ENCODE data around the gene BTBD7. TPM values are rescaled to one million over a fixed set of nuclear protein-coding genes. Genes with fewer than 3 reads are reported as not detected.

The BTBD7 gene
- total RNA-seq, 1 experiment from 2014 or later, result 11.2 TPM

GRCh38 chr14:93331002-93331727 lies 1.7 kb downstream of the BTBD7 start:
- in situ Hi-C loops (cut with HindIII; ENCODE audit: low pct_unique_long_range_greater_than_20kb, low sequenced_read_pairs), result no loop called here
- DNase-seq (ENCODE audit: low read depth), result peak; percentile 36

DNA sequence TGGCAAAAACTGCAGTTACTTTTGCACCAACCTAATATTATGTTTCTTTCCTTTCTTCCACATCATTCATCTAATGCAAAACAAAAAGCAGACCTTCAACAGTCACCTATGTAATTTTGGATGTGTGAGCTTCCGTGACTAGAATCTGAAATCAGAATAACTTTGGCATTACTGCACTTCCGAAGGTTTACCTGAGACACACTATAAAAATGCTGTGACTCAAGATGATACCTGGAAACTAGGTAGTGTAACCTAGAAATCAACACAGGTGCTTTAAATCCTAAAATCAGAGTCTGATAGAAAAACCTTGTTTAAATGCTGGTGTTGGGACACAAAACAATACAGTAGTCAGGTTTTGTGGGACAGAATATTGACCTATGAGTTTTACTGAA lies 2.2 kb downstream of the BTBD7 start:
- in situ Hi-C loops (cut with HindIII; ENCODE audit: low pct_unique_long_range_greater_than_20kb, low sequenced_read_pairs), result no loop called here
- no peak for DNase-seq (ENCODE audit: low read depth)

DNA sequence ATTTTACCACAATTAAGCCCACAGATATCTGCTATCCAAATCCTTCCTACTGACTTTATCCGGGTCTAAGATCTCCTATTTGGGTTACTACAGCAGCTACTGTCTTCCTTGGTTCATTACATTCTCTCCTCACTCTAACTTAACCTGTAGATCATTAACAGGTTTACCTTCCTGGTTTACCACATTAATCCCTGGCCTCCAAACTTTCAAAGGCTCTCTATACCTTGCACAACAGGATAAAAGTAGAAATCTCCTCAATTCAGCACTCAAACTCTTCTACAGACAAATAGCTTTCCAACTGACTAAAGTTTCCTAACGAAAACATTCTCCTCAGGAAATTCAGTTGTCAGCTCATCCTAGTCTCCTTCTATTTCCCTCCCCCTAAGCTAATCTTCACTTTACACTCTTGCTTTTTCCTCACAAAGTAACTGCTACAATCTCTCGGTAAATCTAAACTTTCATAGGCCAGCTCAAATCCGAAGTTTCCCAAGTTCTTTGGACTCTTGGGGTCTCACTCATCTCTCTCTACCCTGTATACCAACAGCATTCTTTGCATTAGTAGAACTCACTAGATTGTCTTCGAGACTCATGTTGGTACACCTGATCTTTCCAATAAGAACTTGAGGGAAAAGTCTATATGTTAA lies 2.7 kb downstream of the BTBD7 start:
- DNase-seq (ENCODE audit: low read depth), result peak; percentile 66
- in situ Hi-C loops (cut with HindIII; ENCODE audit: low pct_unique_long_range_greater_than_20kb, low sequenced_read_pairs), result no loop called here

DNA sequence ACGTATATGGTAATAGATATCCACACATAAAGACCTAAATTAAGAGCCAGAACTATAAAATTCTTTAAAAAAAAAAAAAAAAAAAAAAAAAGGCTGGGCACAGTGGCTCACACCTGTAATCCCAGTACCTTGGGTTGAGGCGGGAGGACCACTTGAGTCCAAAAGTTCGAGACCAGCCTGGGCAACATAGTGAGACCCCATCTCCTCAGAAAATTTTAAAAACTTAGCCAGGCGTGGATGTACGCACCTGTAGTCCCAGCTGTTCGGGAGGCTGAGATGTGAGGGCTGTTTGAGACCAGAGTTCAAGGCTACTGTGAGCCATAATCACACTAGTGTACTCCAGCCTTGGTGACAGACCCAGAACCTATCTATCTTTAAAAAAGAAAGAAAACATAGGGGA lies 4.3 kb downstream of the BTBD7 start:
- in situ Hi-C loops (cut with HindIII; ENCODE audit: low pct_unique_long_range_greater_than_20kb, low sequenced_read_pairs), result no loop called here

GRCh38 chr14:93326196-93326595 lies 6.6 kb downstream of the BTBD7 start:
- in situ Hi-C loops (cut with HindIII; ENCODE audit: low pct_unique_long_range_greater_than_20kb, low sequenced_read_pairs), result no loop called here
- DNase-seq (ENCODE audit: low read depth), result no peak

More for the DNA sequence above, 4.3 kb downstream of the BTBD7 start:
- DNase-seq (ENCODE audit: low read depth), result no peak

DNA sequence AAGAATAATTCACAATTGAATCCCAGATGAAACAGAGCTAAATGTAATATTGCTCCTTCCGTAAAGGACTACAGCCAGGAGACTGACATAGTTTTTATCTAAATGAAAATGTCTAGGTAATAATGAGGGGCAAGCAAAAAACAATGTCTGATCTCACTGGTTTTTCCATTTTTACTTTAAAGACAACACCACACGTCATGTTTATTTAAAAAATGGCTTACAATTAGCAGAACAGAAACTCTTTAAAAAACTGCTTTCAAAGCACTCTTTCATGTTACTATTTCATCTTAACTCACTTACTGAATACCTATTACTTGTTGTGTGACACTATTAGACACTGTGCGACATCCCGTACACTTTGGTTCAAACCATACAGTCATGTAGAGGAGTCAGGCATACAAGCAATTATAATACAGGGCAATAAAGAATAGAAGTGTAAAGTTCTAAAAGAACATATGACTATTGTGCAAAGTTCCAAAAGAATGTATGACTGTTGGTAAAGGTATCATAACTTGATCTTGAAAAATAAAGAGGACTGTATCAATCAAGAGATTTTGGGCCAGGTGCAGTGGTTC lies 9.1 kb downstream of the BTBD7 start:
- in situ Hi-C loops (cut with HindIII; ENCODE audit: low pct_unique_long_range_greater_than_20kb, low sequenced_read_pairs), result no loop called here

DNA sequence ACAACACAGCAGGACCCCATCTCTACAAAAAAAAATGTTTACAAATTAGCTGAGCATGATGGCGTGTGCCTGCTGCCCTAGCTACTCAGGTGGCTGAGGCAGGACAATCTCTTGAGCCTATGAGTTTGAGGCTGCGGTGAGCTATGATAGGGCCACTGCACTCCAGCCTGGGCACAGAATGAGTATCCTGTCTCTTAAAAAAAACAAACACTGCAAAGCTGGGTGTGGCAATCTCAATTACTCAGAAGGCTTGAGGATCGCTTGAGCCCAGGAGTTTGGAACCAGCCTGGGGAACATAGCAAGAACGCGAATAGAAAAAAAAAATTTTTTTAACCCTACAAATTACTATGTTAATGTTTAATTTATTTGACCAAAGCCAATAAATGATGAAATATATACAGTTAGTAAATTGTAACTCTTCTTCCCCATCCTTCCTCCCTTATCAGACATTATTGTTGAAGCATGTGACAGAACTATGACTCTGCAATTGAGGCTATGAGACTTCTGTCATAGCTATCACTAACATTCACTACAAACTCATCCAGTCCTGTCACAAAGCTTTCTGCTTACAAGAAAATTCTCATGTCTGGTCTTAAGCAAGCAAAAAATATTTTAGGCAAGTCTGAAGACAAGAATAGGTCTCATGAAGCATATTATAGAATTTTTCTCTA lies 9.8 kb downstream of the BTBD7 start:
- in situ Hi-C loops (cut with HindIII; ENCODE audit: low pct_unique_long_range_greater_than_20kb, low sequenced_read_pairs), result no loop called here
- peak; percentile 72 for DNase-seq (ENCODE audit: low read depth)

More for the DNA sequence above, 9.1 kb downstream of the BTBD7 start:
- DNase-seq (ENCODE audit: low read depth), result no peak

- in situ Hi-C loops (cut with HindIII; ENCODE audit: low pct_unique_long_range_greater_than_20kb, low sequenced_read_pairs), result no loop called here
- no peak for DNase-seq (ENCODE audit: low read depth)
These were observed 12.3 kb downstream of the BTBD7 start for GRCh38 chr14:93320489-93320888.

GRCh38 chr14:93319958-93320357 lies 12.9 kb downstream of the BTBD7 start:
- in situ Hi-C loops (cut with HindIII; ENCODE audit: low pct_unique_long_range_greater_than_20kb, low sequenced_read_pairs), result no loop called here
- no peak for DNase-seq (ENCODE audit: low read depth)

GRCh38 chr14:93319494-93319893 lies 13.3 kb downstream of the BTBD7 start:
- no peak for DNase-seq (ENCODE audit: low read depth)
- in situ Hi-C loops (cut with HindIII; ENCODE audit: low pct_unique_long_range_greater_than_20kb, low sequenced_read_pairs), result no loop called here

GRCh38 chr14:93318927-93319326 lies 13.9 kb downstream of the BTBD7 start:
- in situ Hi-C loops (cut with HindIII; ENCODE audit: low pct_unique_long_range_greater_than_20kb, low sequenced_read_pairs), result no loop called here
- DNase-seq (ENCODE audit: low read depth), result peak; percentile 75

- DNase-seq (ENCODE audit: low read depth), result peak; percentile 75
- in situ Hi-C loops (cut with HindIII; ENCODE audit: low pct_unique_long_range_greater_than_20kb, low sequenced_read_pairs), result no loop called here
These were observed 14.7 kb downstream of the BTBD7 start for GRCh38 chr14:93317875-93318807.

- in situ Hi-C loops (cut with HindIII; ENCODE audit: low pct_unique_long_range_greater_than_20kb, low sequenced_read_pairs), result no loop called here
- no peak for DNase-seq (ENCODE audit: low read depth)
These were observed 15.5 kb downstream of the BTBD7 start for GRCh38 chr14:93317210-93317874.

DNA sequence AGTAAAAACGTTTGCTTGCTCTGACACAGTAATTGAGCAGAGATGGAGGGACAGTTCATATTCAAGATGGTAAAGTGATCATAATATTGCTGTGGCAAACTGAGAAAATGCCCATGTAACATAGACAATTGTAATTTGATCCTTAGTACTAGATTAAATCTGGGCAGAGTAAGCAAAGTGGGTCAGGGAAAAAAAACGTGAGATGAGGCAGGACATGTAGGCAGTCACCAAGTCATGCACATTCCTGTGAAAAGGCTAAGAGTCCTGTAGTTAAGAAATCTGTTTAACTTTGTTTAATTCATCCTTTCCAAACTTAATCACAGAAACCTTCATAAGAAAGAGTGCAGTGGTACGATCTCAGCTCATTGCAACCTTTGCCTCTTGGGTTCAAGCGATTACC lies 16.1 kb downstream of the BTBD7 start:
- in situ Hi-C loops (cut with HindIII; ENCODE audit: low pct_unique_long_range_greater_than_20kb, low sequenced_read_pairs), result no loop called here
- no peak for DNase-seq (ENCODE audit: low read depth)

DNA sequence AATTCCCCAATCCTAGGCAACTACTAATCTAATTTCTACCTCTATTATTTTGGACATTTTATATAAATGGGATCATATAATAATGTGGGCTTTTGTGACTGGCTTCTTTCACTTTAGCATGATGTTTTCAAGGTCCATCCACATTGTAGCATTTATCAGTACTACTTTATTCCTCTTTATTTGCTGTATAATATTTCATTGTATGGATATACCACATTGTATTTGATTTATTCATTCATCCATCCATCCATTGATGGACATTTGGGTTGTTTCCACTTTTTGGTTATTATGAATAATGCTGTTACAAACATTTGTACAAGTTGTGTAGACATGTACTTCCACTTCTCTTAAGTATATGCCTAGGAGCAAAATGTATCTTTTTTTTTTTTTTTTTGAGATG lies 17.3 kb downstream of the BTBD7 start:
- DNase-seq (ENCODE audit: low read depth), result no peak
- in situ Hi-C loops (cut with HindIII; ENCODE audit: low pct_unique_long_range_greater_than_20kb, low sequenced_read_pairs), result no loop called here

GRCh38 chr14:93311082-93311481 lies 21.8 kb downstream of the BTBD7 start:
- no peak for DNase-seq (ENCODE audit: low read depth)
- in situ Hi-C loops (cut with HindIII; ENCODE audit: low pct_unique_long_range_greater_than_20kb, low sequenced_read_pairs), result no loop called here

- no peak for DNase-seq (ENCODE audit: low read depth)
- in situ Hi-C loops (cut with HindIII; ENCODE audit: low pct_unique_long_range_greater_than_20kb, low sequenced_read_pairs), result no loop called here
These were observed 23.3 kb downstream of the BTBD7 start for GRCh38 chr14:93309427-93309966.
